Transverse colon (tissue), 4 donors: ENCODE data around the gene HIP1R. TPM values are rescaled to one million over a fixed set of nuclear protein-coding genes. Genes with fewer than 3 reads are reported as not detected.

Experiments used
- DNase-seq: peaks from one replicate; pipeline ENCODE4 v3.0.0-alpha.2; 2019
- H3K27ac ChIP-seq, 4 donors: fragments of 200-600 bp; sonication (generic); 2 replicates each; pipeline ENCODE4 v1.5.1; 2016 to 2018; ENCODE audit warnings: inconsistent platforms in 4 of 4
- H3K27me3 ChIP-seq: fragments of 200-600 bp; sonication (generic); 2 replicates; pipeline ENCODE4 v1.5.1; 2017; ENCODE audit warnings: inconsistent platforms
- H3K36me3 ChIP-seq, 4 donors: fragments of 200-600 bp; sonication (generic); 2 replicates each; pipeline ENCODE4 v1.5.1; 2017 to 2019; ENCODE audit warnings: inconsistent platforms in 4 of 4
- H3K4me1 ChIP-seq, 4 donors: fragments of 200-600 bp; sonication (generic); 2 replicates each; pipeline ENCODE4 v1.5.1; 2017 to 2020; ENCODE audit warnings: inconsistent platforms in 4 of 4
- H3K4me3 ChIP-seq, 4 donors: fragments of 200-600 bp; sonication (generic); 1 replicate in 1 of 4; 2 replicates in 3 of 4; pipeline versions ENCODE4 v1.5.1 to v1.6.1; 2017 to 2019; ENCODE audit warnings: inconsistent platforms in 4 of 4
- H3K9me3 ChIP-seq, 2 donors: fragments of 200-600 bp; sonication (generic); 2 replicates each; pipeline ENCODE4 v1.5.1; 2017 to 2019; ENCODE audit warnings: inconsistent platforms in 2 of 2
- CTCF ChIP-seq, 5 experiments: fragments of 200-600 bp in 3 of 5; fragments of 450-650 bp in 2 of 5; sonication (generic) in 3 of 5; IDR thresholded peaks; 1 replicate in 2 of 5; 2 replicates in 3 of 5; pipeline ENCODE4 v1.5.1; 2016 to 2017; ENCODE audit warnings: antibody characterized with exemption in 5 of 5, inconsistent platforms in 3 of 5, mild to moderate bottlenecking in 2 of 5, moderate library complexity in 1 of 5
- EP300 ChIP-seq: sonication (generic); formaldehyde crosslinking; IDR thresholded peaks from one replicate; pipeline ENCODE4 v1.6.1; 2017; ENCODE audit warnings: antibody characterized with exemption, low read depth
- POLR2A ChIP-seq: fragments of 450-650 bp; IDR thresholded peaks from one replicate; pipeline ENCODE4 v1.6.1; 2016; ENCODE audit warnings: antibody characterized with exemption, mild to moderate bottlenecking, moderate library complexity
- POLR2AphosphoS5 ChIP-seq, 3 donors: sonication (generic); formaldehyde crosslinking; IDR thresholded peaks; one replicate each; pipeline ENCODE4 v1.6.1; 2016; ENCODE audit warnings: antibody characterized with exemption in 3 of 3
- WGBS, 2 donors: methylation state at CpG; one replicate each; pipeline ENCODE4 v1.1.5; 2018; ENCODE audit warnings: low coverage in 1 of 2; 5-methylcytosine and 5-hydroxymethylcytosine counted together
- in situ Hi-C, 4 donors: fragments of 200-750 bp; cut with MboI; loops; one replicate each; pipeline versions ENCODE4 v1.15.0 to v1.15.1; 2017; ENCODE audit warnings: low sequenced_read_pairs in 3 of 4, low pct_ligation_motif_present in 1 of 4, low pct_unique_long_range_greater_than_20kb in 1 of 4
- intact Hi-C: fragments of 100-400 bp; cut with DNase I; formaldehyde crosslinking; loops from one replicate; pipeline ENCODE4 v1.15.1; 2023; ENCODE audit warnings: low total_unique reads
- total RNA-seq, 4 donors: library from RNA; depleted of rRNA; stranded (reverse); fragments of >200 nt; gene quantifications; one replicate each; pipeline ENCODE4 v1.1.0, GENCODE V29; 2016

The HIP1R gene
- total RNA-seq, 4 donors from 2014 or later, result 72.4 to 459 (median 146) TPM

- peaks cover 0 to 23% (median 19%) of the 10 kb centered on the region in 4 donors for H3K4me1 ChIP-seq
Measured at GRCh38 chr12:122842505-122843405, 7.5 kb downstream of the HIP1R start.

DNA sequence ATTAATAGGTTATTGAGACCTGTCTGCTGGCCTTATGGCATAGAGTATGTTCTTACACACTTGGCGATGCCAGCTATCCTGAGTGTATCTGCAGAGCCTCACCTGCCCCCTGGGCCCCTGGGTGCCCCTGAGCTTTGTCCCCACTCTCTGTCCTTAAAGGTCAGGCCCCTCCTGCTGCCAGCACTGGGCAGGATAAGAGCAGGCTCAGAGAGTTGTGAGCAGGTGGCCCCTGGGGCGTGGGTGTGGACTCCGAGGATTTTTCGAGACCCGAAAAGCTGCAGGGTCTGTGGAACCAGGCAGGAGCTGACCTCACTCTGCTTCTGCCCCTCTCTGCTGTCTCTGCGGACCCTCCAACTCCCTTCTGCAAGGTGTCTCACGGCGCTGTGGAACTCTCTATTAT, 8.2 kb downstream of the HIP1R start:
- Histone ChIP-seq H3K36me3 (no peaks in the 10 kb centered on the region), H3K27ac (no peak overlapping the region), H3K9me3 (no peaks in the 10 kb centered on the region), H3K27me3 (no peaks in the 10 kb centered on the region), H3K4me3 (no peak overlapping the region), H3K4me1 (peaks cover 0 to 16% (median 14%) of the 10 kb centered on the region in 4 donors)
- no peak for TF ChIP-seq CTCF (IDR thresholded peaks at IDR 0.05)
- in situ Hi-C loops (loop anchor here in 1 of 4 donors (5.0 kb wide), 1 partner anchor 109 kb away; no protein-coding TSS in a partner anchor), intact Hi-C loops (no loop called here)
- no peak for DNase-seq
- whole genome bisulfite sequencing, 2 donors, result 96% methylated on average over 7 of the region's 8 CpGs; no CpG with 5 or more reads in 1 of the 2 donors

More at GRCh38 chr12:122842505-122843405, 7.5 kb downstream of the HIP1R start:
- Histone ChIP-seq H3K27ac (no peak overlapping the region), H3K9me3 (no peaks in the 10 kb centered on the region), H3K27me3 (no peaks in the 10 kb centered on the region), H3K4me3 (no peak overlapping the region), H3K36me3 (no peaks in the 10 kb centered on the region)
- in situ Hi-C loops, result loop anchor here in 1 of 4 donors (5.0 kb wide), 1 partner anchor 110 kb away; no protein-coding TSS in a partner anchor
- intact Hi-C loops, result no loop called here
- no peak for TF ChIP-seq POLR2AphosphoS5 (IDR thresholded peaks at IDR 0.05)
- no peak for DNase-seq
- WGBS, 2 donors, result 91% methylated on average over 20 of the region's 22 CpGs; no CpG with 5 or more reads in 1 of the 2 donors

- no peaks in the 10 kb centered on the region for H3K9me3 ChIP-seq
- peak overlapping the region in 1 of 4 donors; percentile 8 for H3K27ac ChIP-seq
- H3K4me3 ChIP-seq, result no peak overlapping the region
- intact Hi-C loops (no loop called here), in situ Hi-C loops (loop anchor here in 1 of 4 donors (5.0 kb wide), 1 partner anchor 108 kb away; no protein-coding TSS in a partner anchor)
- peaks cover 0 to 8% (median 6%) of the 10 kb centered on the region in 4 donors for H3K4me1 ChIP-seq
- no peaks in the 10 kb centered on the region for H3K27me3 ChIP-seq
- H3K36me3 ChIP-seq, result no peaks in the 10 kb centered on the region
- no peak for DNase-seq
- WGBS, 2 donors, result 90 to 100% methylated on average over 2 to 8 of the region's 8 CpGs
- TF ChIP-seq POLR2AphosphoS5 (IDR thresholded peaks at IDR 0.05) (no peak), POLR2A (no peak), CTCF (IDR thresholded peaks at IDR 0.05) (no peak), EP300 (no peak)
Measured at GRCh38 chr12:122844366-122844971, 9.2 kb downstream of the HIP1R start.

- peaks cover 0 to under 1% (median 0%) of the 10 kb centered on the region in 4 donors for H3K4me1 ChIP-seq
- no peaks in the 10 kb centered on the region for H3K27me3 ChIP-seq
- WGBS, 2 donors, result 78% methylated on average over 27 of the region's 30 CpGs; no CpG with 5 or more reads in 1 of the 2 donors
- TF ChIP-seq CTCF (IDR thresholded peaks at IDR 0.05) (no peak), POLR2AphosphoS5 (IDR thresholded peaks at IDR 0.05) (no peak), EP300 (no peak), POLR2A (no peak)
- H3K27ac ChIP-seq, result peak overlapping the region in 1 of 4 donors; percentile 8
- no peaks in the 10 kb centered on the region for H3K36me3 ChIP-seq
- intact Hi-C loops, result no loop called here
- in situ Hi-C loops, result no loop called here
- no peak overlapping the region for H3K4me3 ChIP-seq
- no peaks in the 10 kb centered on the region for H3K9me3 ChIP-seq
- no peak for DNase-seq
Measured at GRCh38 chr12:122845041-122845864, 10.0 kb downstream of the HIP1R start.
